Psoas muscle (tissue), 8 donors: ENCODE measurements around the gene SIRT2. TPM values are rescaled to one million over a fixed set of nuclear protein-coding genes. Genes with fewer than 3 reads are reported as not detected.
"Not testable (repeated sequence)": the region's sequence is repeated elsewhere in the genome, so short reads cannot be mapped to it uniquely, and the experiment has no call there.

Experiments
- ATAC-seq, 4 donors: fragments of 200-7000 bp; cut with Tn5 transposase; one replicate each; pipeline ENCODE4 v1.9.1; 2020; ENCODE audit warnings: moderate library complexity in 3 of 4, mild to moderate bottlenecking in 2 of 4
- DNase-seq, 2 donors: peaks; one replicate each; pipeline ENCODE4 v3.0.0-alpha.2; 2020
- H3K27ac ChIP-seq: fragments of 200-600 bp; one replicate; pipeline ENCODE4 v1.8.0; 2022
- H3K27me3 ChIP-seq, 3 donors: fragments of 200-600 bp in 1 of 3; one replicate each; pipeline versions ENCODE4 v1.6.1 to v1.8.0; 2013 to 2022; ENCODE audit warnings: low read length in 2 of 3, mild to moderate bottlenecking in 2 of 3, moderate library complexity in 1 of 3; ENCODE audit not compliant: insufficient read depth in 3 of 3
- H3K36me3 ChIP-seq, 2 donors: fragments of 200-600 bp in 1 of 2; one replicate each; pipeline versions ENCODE4 v1.6.1 to v1.8.0; 2013 to 2022; ENCODE audit warnings: low read depth in 1 of 2, mild to moderate bottlenecking in 1 of 2, moderate library complexity in 1 of 2; ENCODE audit not compliant: insufficient read depth in 1 of 2
- H3K4me1 ChIP-seq: fragments of 200-600 bp; one replicate; pipeline ENCODE4 v1.8.0; 2022
- H3K4me3 ChIP-seq: fragments of 200-600 bp; one replicate; pipeline ENCODE4 v1.8.0; 2022; ENCODE audit warnings: mild to moderate bottlenecking
- H3K9me3 ChIP-seq: fragments of 200-600 bp; one replicate; pipeline ENCODE4 v1.8.0; 2022
- WGBS, 3 donors: extraction: QIAGEN DNeasy Blood & Tissue Kit; methylation state at CpG; one replicate each; pipeline versions ENCODE4 v1.1.6 to v1.1.7; 2013; 5-methylcytosine and 5-hydroxymethylcytosine counted together
- intact Hi-C, 2 donors: fragments of 100-400 bp; cut with DNase I; formaldehyde crosslinking; loops; one replicate each; pipeline versions ENCODE4 v1.11.0 to v1.14.2; 2022
- polyA plus RNA-seq, 3 donors: library from polyadenylated mRNA; stranded (reverse); fragments of 200-250 nt; gene quantifications; one replicate each; pipeline ENCODE4 v1.2.3, GENCODE V29; 2013
- total RNA-seq, 4 donors: library from RNA; stranded (reverse); fragmentation: NEBNext Ultra II Directional in 2 of 4; extraction: Animal tissue kit (Norgen Biotek cat#: 25700) in 2 of 4; gene quantifications; one replicate each; pipeline versions ENCODE4 v1.2.1 to v1.2.4, GENCODE V29; 2021 to 2023
- TF ChIP-seq, protein P1 (sequence below): fragments of 200-600 bp; IDR thresholded peaks from one replicate; pipeline ENCODE4 v1.8.0; 2022; ENCODE audit warnings: antibody characterized with exemption
- donor health status: healthy with polysubstance abuse.
- donor health status: DM: no; HTN: no; CAD: no; lungs with moderate emphysema.
- donor health status: Bipolar disorder and iron deficiency.
- donor health status: healthy.
- donor health status: DM: yes; HTN: yes; CAD: no.
- donor health status: DM: no; HTN: no; CAD: no.
- donor health status: DM: no; HTN: no; CAD: no.
- donor health status: DM: yes; HTN: yes; CAD: no.

SIRT2 gene
- total and polyA plus RNA-seq, 7 donors = 133 to 260 (median 156) TPM

DNA sequence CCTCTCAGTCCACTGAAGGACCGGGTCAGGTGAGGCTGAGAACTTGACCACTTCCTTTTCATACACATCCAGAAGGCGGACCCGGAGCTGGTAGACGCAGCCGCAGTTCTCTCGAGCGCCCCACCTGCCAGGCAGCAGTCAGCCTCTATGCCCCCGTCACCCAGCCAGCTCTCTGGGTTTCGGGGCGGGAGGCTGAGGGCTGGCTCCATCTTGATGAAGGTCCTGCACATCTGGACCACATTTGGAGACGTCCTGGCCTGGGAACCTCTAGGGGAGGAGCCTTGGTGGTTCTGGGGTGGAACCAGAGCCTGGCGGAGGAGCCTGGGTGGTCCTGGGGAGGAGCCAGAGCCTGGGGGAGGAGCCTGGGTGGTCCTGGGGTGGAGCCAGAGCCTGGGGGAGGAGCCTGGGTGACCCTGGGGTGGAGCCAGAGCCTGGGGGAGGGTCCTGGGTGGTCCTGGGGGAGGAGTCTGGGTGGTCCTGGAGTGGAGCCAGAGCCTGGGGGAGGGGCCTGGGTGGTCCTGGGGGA, 45.6 kb upstream of the SIRT2 start:
- WGBS, 3 donors = 85 to 95% (median 91%) methylated on average over 11 to 12 of the region's 12 CpGs
- Histone ChIP-seq H3K4me1 (peaks cover 1% of the 10 kb centered on the region), H3K36me3 (no peaks in the 10 kb centered on the region), H3K27ac (no peak overlapping the region), H3K27me3 (no peaks in the 10 kb centered on the region), H3K9me3 (no peaks in the 10 kb centered on the region), H3K4me3 (no peak overlapping the region)
- TF ChIP-seq, protein P1, sequence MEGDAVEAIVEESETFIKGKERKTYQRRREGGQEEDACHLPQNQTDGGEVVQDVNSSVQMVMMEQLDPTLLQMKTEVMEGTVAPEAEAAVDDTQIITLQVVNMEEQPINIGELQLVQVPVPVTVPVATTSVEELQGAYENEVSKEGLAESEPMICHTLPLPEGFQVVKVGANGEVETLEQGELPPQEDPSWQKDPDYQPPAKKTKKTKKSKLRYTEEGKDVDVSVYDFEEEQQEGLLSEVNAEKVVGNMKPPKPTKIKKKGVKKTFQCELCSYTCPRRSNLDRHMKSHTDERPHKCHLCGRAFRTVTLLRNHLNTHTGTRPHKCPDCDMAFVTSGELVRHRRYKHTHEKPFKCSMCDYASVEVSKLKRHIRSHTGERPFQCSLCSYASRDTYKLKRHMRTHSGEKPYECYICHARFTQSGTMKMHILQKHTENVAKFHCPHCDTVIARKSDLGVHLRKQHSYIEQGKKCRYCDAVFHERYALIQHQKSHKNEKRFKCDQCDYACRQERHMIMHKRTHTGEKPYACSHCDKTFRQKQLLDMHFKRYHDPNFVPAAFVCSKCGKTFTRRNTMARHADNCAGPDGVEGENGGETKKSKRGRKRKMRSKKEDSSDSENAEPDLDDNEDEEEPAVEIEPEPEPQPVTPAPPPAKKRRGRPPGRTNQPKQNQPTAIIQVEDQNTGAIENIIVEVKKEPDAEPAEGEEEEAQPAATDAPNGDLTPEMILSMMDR = no peak
- DNase-seq (no peak), ATAC-seq (no peak)
- intact Hi-C loops = no loop called here

DNA sequence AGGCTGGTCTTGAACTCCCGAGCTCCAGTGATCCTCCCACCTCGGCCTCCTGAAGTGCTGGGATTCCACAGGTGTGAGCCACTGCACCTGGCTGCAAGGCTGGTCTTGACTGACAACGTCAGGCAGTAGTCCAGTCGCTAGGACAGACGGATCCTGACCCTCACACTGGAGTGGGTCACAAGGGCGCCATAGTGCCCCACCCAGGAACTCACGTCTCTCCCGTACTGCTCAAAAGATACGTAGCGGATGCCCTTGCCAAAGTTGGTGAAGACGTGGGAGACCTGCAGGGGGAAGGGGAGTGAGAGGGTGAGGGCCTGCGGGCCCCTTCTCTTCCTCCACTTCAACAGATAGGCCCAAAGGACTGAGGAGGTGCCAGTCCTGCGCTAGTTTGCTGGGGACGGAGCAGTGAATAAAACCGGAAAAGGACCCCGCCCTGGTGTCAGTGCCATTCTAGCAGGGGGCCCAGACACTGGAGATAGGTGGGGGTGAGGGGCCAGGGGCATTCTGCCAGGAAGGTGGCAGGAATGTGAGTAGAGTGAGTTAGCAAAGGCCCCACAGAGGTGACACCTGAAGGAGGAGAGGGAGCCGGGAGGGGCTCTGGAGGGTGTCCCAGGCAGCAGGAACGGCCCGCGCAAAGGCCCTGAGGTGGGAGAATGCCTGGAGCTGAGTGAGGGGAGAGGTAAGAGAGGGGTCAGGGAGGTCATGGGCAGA, 43.2 kb upstream of the SIRT2 start:
- H3K4me1 ChIP-seq = no peaks in the 10 kb centered on the region
- H3K4me3 ChIP-seq = no peak overlapping the region
- DNase-seq (no peak), ATAC-seq (peak in 1 of 4 donors; percentile 27)
- no peaks in the 10 kb centered on the region for H3K36me3 ChIP-seq
- intact Hi-C loops = no loop called here
- H3K9me3 ChIP-seq = no peaks in the 10 kb centered on the region
- TF ChIP-seq, protein P1 = no peak
- H3K27me3 ChIP-seq = no peaks in the 10 kb centered on the region
- no peak overlapping the region for H3K27ac ChIP-seq
- WGBS, 3 donors = 81 to 87% (median 84%) methylated on average over 20 of the region's 20 CpGs

DNA sequence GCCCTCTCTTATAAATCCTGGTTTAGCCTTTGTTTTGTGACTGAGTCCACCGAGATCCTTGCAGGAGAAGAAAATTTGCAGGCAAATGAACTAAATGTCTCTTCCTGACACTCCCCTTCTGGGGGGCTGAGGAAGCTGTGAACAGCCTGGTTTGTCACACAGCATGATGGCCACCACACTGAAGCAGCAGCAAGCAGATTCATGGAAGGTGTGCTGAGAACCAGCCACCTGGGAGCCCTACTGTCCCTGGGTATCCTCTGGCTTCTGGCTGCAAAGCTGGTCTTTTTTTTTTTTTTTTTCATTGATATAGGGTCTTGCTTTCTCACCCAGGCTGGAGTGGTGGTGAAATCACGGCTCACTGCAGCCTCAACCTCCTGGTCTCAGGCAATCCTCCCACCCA, 42.6 kb upstream of the SIRT2 start:
- Histone ChIP-seq H3K4me1 (no peaks in the 10 kb centered on the region), H3K27ac (no peak overlapping the region), H3K36me3 (no peaks in the 10 kb centered on the region), H3K27me3 (no peaks in the 10 kb centered on the region), H3K9me3 (no peaks in the 10 kb centered on the region), H3K4me3 (no peak overlapping the region)
- intact Hi-C loops = no loop called here
- ATAC-seq (no peak), DNase-seq (no peak)
- WGBS, 3 donors = 72 to 79% (median 73%) methylated on average over 2 of the region's 2 CpGs
- TF ChIP-seq, protein P1 = no peak

DNA sequence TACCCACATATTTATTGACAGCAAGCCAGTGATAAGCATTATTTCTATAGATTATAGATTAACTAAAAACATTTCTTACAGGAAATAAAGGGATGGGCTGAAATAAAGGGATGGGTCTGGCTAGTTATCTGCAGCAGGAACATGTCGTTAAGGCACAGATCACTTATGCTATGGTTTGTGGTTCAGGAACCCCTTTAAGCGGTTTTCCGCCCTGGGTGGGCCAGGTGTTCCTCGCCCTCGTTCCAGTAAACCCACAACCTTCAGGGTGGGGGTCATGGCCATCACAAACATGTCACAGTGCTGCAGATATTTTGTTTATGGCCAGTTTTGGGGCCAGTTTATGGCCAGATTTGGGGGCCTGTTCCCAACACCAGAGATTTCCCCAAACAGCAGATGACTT, 42.0 kb upstream of the SIRT2 start:
- H3K4me1 ChIP-seq, H3K4me3 ChIP-seq, H3K27me3 ChIP-seq, DNase-seq, ATAC-seq, intact Hi-C loops, H3K27ac ChIP-seq, H3K36me3 ChIP-seq, H3K9me3 ChIP-seq: not testable (repeated sequence)
- 79 to 88% (median 79%) methylated on average over 5 of the region's 5 CpGs for WGBS, 3 donors

DNA sequence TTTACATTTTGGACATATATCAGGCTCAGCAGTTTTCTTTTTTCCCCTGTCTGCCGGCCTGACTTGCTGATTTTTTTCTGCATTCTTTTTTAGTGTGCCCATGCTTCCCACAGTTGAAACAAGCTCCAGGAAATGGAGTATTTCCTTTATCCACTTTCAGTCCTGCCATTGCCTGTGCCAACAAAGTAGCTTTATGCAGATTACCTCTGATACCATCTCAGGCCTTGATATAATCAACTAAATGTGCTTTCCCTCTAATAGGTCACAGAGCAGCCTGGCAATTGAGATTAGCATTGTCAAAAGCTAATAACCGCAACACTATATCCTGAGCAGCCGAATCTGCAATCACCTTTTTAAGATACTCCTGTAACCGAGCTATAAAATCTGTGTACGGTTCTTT, 40.5 kb upstream of the SIRT2 start:
- H3K4me3 ChIP-seq = no peak overlapping the region
- no peaks in the 10 kb centered on the region for H3K9me3 ChIP-seq
- ATAC-seq (no peak), DNase-seq (no peak)
- no peak overlapping the region for H3K27ac ChIP-seq
- no peaks in the 10 kb centered on the region for H3K36me3 ChIP-seq
- intact Hi-C loops = no loop called here
- TF ChIP-seq, protein P1 = no peak
- no peaks in the 10 kb centered on the region for H3K27me3 ChIP-seq
- 59 to 64% (median 61%) methylated on average over 5 of the region's 5 CpGs for WGBS, 3 donors
- H3K4me1 ChIP-seq = no peaks in the 10 kb centered on the region
